ENCODE measurements around the gene IRF2. TPM values are rescaled to one million over a fixed set of nuclear protein-coding genes. Genes with fewer than 3 reads are reported as not detected.

IRF2 gene
- total and polyA plus RNA-seq, 2 of the 8 experiments (the other 6 are each of a cell fraction or from before 2014, with no cell fraction given), result 13.8 to 17.0 TPM

DNA sequence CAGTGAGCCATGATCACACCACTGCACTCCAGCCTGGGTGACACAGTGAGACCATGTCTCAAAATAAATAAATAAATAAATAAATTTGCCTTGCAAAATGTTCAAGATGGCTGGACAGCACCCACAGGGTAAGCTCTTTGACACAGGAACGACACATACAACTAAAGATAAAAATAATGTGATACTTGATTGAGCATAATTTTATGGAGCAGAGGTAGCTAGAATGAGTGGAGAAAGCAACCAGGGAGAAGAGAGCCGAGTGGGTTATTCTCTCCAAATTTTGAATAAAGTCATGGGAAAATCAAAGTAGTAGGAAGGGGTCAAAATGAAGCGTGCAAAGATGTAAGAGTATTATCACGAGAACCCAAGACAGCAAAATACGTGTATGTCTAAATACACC is 121.5 kb downstream of the IRF2 start:
- H3K9me3 ChIP-seq (ENCODE audit: insufficient read depth in 2 of 2, low read depth in 1 of 2, low read length in 1 of 2), result no peaks in the 10 kb centered on the region
- no peak overlapping the region for H2BK5ac ChIP-seq (ENCODE audit: low read depth, low read length)
- no peak overlapping the region for H3K23ac ChIP-seq (ENCODE audit: insufficient read length)
- H4K20me1 ChIP-seq (replicated peaks in 1 of 2; ENCODE audit: control insufficient read depth in 1 of 2, insufficient read depth in 2 of 2, low read length in 2 of 2), result no peaks in the 10 kb centered on the region
- no peak overlapping the region for H2AFZ ChIP-seq (ENCODE audit: low read length)
- ChIA-PET CTCF (ENCODE audit: partially characterized antibody) (interaction anchor here (1.0 to 2.3 kb wide), 3 partner anchors 8 to 21 kb away, joined by 3 to 5 read pairs (median 4); no protein-coding TSS in a partner anchor), POLR2A (ENCODE audit: partially characterized antibody) (no interaction called here)
- no peaks in the 10 kb centered on the region for H3K23me2 ChIP-seq (ENCODE audit: low read depth, low read length)
- peaks cover 3 to 11% (median 10%) of the 10 kb centered on the region in 4 experiments; a peak in 6 of 7 replicates for H3K4me1 ChIP-seq (replicated peaks in 1 of 4; ENCODE audit: control insufficient read depth in 3 of 4, insufficient read depth in 4 of 4, low read length in 3 of 4)
- 88% methylated on average over 5 of the region's 5 CpGs; no CpG with 5 or more reads in 1 of the 2 experiments for WGBS, 2 experiments (ENCODE audit: extremely low coverage in 1 of 2, insufficient coverage in 1 of 2, insufficient read length in 1 of 2, insufficient replicate concordance in 2 of 2, low coverage in 1 of 2, low lambda C conversion rate in 2 of 2, missing lambda C conversion rate in 1 of 2)
- no peak overlapping the region for H3K4ac ChIP-seq (replicated peaks; ENCODE audit: insufficient read length, low read depth, low read length)
- no peak overlapping the region for H2BK15ac ChIP-seq (ENCODE audit: low read length)
- DNase-seq (ENCODE audit: low read depth in 1 of 2, low spot score in 2 of 2) (peak in 1 of 2 experiments; percentile 3), FAIRE-seq (no peak)
- H3K79me1 ChIP-seq (ENCODE audit: low read depth, low read length), result no peaks in the 10 kb centered on the region
- no peak overlapping the region for H3K4me3 ChIP-seq (ENCODE audit: extremely low read depth in 1 of 4, insufficient read depth in 2 of 4, low read depth in 3 of 4, low read length in 4 of 4)
- no peak overlapping the region for H2AK5ac ChIP-seq (ENCODE audit: low read depth, low read length)
- no peak overlapping the region for H4K91ac ChIP-seq (replicated peaks; ENCODE audit: insufficient read length, low read length)
- no peak overlapping the region for H2BK120ac ChIP-seq (replicated peaks; ENCODE audit: low read depth, low read length)
- H3K27ac ChIP-seq (ENCODE audit: low read depth, low read length), result no peak overlapping the region
- no peaks in the 10 kb centered on the region for H3K79me2 ChIP-seq (ENCODE audit: control insufficient read depth in 1 of 2, insufficient read depth in 2 of 2, low read length in 2 of 2)
- no peak overlapping the region for H4K8ac ChIP-seq (ENCODE audit: extremely low read depth, insufficient read depth, low read length)
- H3K14ac ChIP-seq (ENCODE audit: insufficient read length), result no peak overlapping the region
- no peaks in the 10 kb centered on the region; a peak in 1 of 7 replicates for H3K27me3 ChIP-seq (replicated peaks in 1 of 4; ENCODE audit: control insufficient read depth in 3 of 4, extremely low read depth in 1 of 4, insufficient read depth in 3 of 4, low read length in 3 of 4)
- no peak overlapping the region for H2BK12ac ChIP-seq (ENCODE audit: low read depth, low read length)
- no peak overlapping the region for H3K9ac ChIP-seq (replicated peaks in 1 of 4; ENCODE audit: extremely low read depth in 1 of 4, low read depth in 3 of 4, low read length in 3 of 4)
- no peak overlapping the region for H3K4me2 ChIP-seq (ENCODE audit: insufficient read depth in 1 of 2, low read depth in 2 of 2, low read length in 2 of 2)
- H3K18ac ChIP-seq (ENCODE audit: extremely low read depth, low read length), result no peak overlapping the region
- H3K36me3 ChIP-seq (ENCODE audit: control insufficient read depth in 2 of 4, insufficient read depth in 4 of 4, low read length in 3 of 4), result no peaks in the 10 kb centered on the region
- H2BK20ac ChIP-seq (ENCODE audit: low read length), result no peak overlapping the region
- H3K56ac ChIP-seq (replicated peaks; ENCODE audit: insufficient read length, low read depth, low read length), result no peak overlapping the region
- H4K5ac ChIP-seq (ENCODE audit: insufficient read length, low read depth, low read length), result no peak overlapping the region
- TF ChIP-seq RFX5 (IDR thresholded peaks at IDR 0.05; ENCODE audit: borderline replicate concordance, low read depth, low read length), result no peak
